ENCODE results near the gene WDR4.
"Not testable (repeated sequence)": the region's sequence is repeated elsewhere in the genome, so short reads cannot be mapped to it uniquely, and the experiment has no call there.

Gene WDR4

GRCh38 chr21:42818328-42818749 lies 61.0 kb downstream of the WDR4 start:
- ATAC-seq (ENCODE audit: low read depth) = peak; percentile 81
- H3K27ac Mint-ChIP-seq = no peak overlapping the region

GRCh38 chr21:42815217-42815616 lies 64.1 kb downstream of the WDR4 start:
- Mint-ChIP-seq H3K27me3 (peaks cover 9% of the 10 kb centered on the region), H3K9me3 (peaks cover 2% of the 10 kb centered on the region), H3K27ac (no peak overlapping the region), H3K36me3 (peaks cover 2% of the 10 kb centered on the region), H3K4me3 (no peak overlapping the region), H3K4me1 (no peaks in the 10 kb centered on the region)
- ATAC-seq (ENCODE audit: low read depth) = no peak
- no peak for DNase-seq (ENCODE audit: low spot score in 2 of 2)

More at GRCh38 chr21:42818328-42818749, 61.0 kb downstream of the WDR4 start:
- Mint-ChIP-seq H3K4me3 (no peak overlapping the region), H3K27me3 (peaks cover 9% of the 10 kb centered on the region), H3K9me3 (peaks cover 2% of the 10 kb centered on the region), H3K36me3 (peaks cover 2% of the 10 kb centered on the region), H3K4me1 (no peaks in the 10 kb centered on the region)
- DNase-seq (ENCODE audit: low spot score in 2 of 2) = peak; percentile 42 to 63

DNA sequence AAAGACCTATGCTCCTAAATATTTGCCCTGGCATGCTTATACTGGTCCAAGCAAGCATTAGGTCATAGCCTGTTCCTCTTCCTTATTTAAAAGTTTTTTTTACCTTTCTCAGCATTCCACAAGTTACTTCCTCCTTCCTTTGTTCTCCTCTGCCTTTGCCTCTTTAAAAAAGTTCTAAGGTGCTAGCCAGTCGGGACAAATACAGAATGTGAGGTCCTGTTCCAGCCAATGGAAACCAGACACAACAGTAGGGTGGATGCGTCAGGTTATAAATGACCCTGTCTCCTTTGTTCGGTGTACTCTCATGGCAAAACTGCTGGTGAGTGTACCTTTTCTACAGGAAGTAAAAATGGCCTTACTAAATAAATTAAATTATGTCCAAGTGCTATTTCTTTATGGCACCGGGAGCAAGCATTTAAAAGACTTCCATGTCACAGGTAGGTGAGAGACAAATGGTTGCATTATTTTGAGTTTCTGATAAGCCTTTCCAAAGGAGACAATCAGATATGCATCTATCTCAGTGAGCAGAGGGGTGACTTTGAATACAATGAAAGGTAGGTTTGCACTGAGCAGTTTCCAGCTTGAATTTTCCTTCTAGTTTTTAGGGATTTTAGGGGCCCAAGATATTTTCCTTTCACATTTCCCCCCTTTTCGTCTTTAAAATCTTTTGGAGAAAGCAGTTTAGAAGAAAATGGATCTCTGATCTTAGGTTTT lies 66.7 kb downstream of the WDR4 start:
- not testable (repeated sequence) for H3K9me3 Mint-ChIP-seq; H3K4me3 Mint-ChIP-seq; H3K27ac Mint-ChIP-seq; H3K4me1 Mint-ChIP-seq; H3K36me3 Mint-ChIP-seq; DNase-seq (ENCODE audit: low spot score in 2 of 2); ATAC-seq (ENCODE audit: low read depth)
- peaks cover 20% of the 10 kb centered on the region for H3K27me3 Mint-ChIP-seq

DNA sequence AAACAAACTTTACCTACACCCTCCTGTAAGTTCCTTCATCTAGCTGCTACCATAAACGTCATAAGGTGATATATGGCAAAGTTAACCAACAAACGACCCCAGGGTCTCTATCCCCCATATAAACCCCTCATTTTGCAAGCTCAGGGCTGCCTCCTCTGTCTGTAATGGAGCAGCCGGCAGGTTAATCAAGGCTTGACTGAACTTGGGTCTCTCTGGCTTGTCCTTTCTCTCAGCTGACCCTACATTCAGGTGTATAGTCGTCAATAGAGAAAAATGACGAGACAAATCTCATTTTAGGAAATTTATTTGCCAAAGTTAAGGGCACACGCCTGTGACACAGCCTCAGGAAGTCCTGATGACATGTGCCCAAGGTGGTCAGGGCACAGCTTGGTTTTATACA lies 67.4 kb downstream of the WDR4 start:
- Mint-ChIP-seq H3K9me3 (peaks cover 2% of the 10 kb centered on the region), H3K4me1 (no peaks in the 10 kb centered on the region), H3K36me3 (peaks cover 2% of the 10 kb centered on the region), H3K27ac (no peak overlapping the region), H3K4me3 (no peak overlapping the region), H3K27me3 (peaks cover 16% of the 10 kb centered on the region)
- DNase-seq (ENCODE audit: low spot score in 2 of 2) = no peak
- no peak for ATAC-seq (ENCODE audit: low read depth)

GRCh38 chr21:42809577-42810475 lies 69.5 kb downstream of the WDR4 start:
- Mint-ChIP-seq H3K9me3 (no peaks in the 10 kb centered on the region), H3K27ac (no peak overlapping the region)

GRCh38 chr21:42809171-42809570 lies 70.2 kb downstream of the WDR4 start:
- ATAC-seq (ENCODE audit: low read depth) = no peak
- no peaks in the 10 kb centered on the region for H3K9me3 Mint-ChIP-seq
- H3K4me3 Mint-ChIP-seq = no peak overlapping the region
- H3K27ac Mint-ChIP-seq = no peak overlapping the region
- H3K27me3 Mint-ChIP-seq = peaks cover 25% of the 10 kb centered on the region
- no peaks in the 10 kb centered on the region for H3K4me1 Mint-ChIP-seq
- DNase-seq (ENCODE audit: low spot score in 2 of 2) = no peak
- no peaks in the 10 kb centered on the region for H3K36me3 Mint-ChIP-seq

More at GRCh38 chr21:42809577-42810475, 69.5 kb downstream of the WDR4 start:
- no peak overlapping the region for H3K4me3 Mint-ChIP-seq
- H3K4me1 Mint-ChIP-seq = no peaks in the 10 kb centered on the region
- H3K36me3 Mint-ChIP-seq = no peaks in the 10 kb centered on the region
- H3K27me3 Mint-ChIP-seq = peaks cover 22% of the 10 kb centered on the region
- DNase-seq (ENCODE audit: low spot score in 2 of 2) (no peak), ATAC-seq (ENCODE audit: low read depth) (no peak)

DNA sequence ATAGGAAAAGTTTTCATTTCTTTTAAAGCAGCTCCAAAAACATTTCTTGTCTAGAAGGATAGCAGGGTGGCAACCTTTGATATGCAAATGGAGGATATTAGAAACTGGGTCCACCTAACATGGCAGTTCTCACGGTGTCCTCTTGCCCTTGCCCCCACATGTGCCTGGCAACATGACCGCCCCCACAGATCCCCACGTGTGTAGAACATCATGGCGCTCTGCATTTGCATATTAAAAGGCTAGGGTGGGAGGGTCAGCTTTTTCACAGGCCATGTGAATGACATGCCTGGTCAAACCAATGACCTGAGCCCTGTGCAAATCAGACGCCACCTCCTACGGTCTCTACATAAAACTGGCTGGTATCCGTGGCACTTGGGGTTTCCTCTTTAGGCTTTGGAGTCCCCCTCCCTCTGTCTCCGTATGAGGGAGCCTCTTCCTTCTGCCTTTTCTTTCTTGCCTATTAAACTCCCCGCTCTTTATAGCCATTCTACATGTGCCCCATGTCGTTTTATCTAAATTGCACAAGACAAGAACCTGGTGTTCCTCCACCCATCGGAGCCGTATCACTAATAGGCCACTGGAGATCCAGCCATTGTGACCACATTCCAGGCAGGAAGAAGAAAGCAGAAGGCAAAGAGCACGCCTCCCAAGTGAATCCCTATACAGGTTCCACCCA lies 71.3 kb downstream of the WDR4 start:
- no peaks in the 10 kb centered on the region for H3K4me1 Mint-ChIP-seq
- H3K27ac Mint-ChIP-seq = no peak overlapping the region
- no peaks in the 10 kb centered on the region for H3K36me3 Mint-ChIP-seq
- H3K27me3 Mint-ChIP-seq = peaks cover 25% of the 10 kb centered on the region
- no peak for DNase-seq (ENCODE audit: low spot score in 2 of 2)
- H3K4me3 Mint-ChIP-seq = no peak overlapping the region
- H3K9me3 Mint-ChIP-seq = no peaks in the 10 kb centered on the region
- ATAC-seq (ENCODE audit: low read depth) = no peak

GRCh38 chr21:42807293-42807895 lies 71.9 kb downstream of the WDR4 start:
- H3K36me3 Mint-ChIP-seq; H3K9me3 Mint-ChIP-seq; H3K27ac Mint-ChIP-seq; DNase-seq (ENCODE audit: low spot score in 2 of 2); ATAC-seq (ENCODE audit: low read depth); H3K4me1 Mint-ChIP-seq; H3K4me3 Mint-ChIP-seq: not testable (repeated sequence)
- H3K27me3 Mint-ChIP-seq = peaks cover 25% of the 10 kb centered on the region

DNA sequence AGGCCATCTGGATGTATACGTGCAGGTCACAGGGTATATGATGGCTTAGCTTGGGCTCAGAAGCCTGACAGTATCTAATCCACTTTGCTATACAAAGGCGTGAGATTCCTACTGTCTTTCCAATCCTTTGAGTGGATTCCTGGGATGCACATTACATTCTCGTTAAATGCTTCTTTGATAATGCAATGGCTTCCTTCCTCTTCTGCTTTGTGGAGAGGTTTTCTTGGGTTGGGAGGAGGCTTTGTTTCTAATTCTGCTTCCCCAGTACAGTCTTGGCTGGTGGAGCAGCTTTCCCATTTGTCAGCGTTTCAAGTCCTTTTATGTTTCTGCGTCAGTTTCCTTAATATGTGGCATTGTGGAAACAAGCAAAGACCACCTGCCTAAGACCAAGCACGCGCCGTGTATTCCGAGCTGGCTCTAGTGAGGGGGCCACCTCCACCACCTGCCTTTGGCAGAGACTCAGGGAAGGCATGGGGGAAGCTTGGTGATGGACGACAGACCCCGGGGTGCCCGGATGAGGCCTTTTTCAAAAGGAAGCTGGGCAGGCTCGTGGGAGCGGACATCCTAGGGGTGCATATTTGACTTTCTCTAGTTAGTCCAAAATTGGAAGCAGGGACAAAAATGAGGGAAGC lies 72.7 kb downstream of the WDR4 start:
- H3K27ac Mint-ChIP-seq = no peak overlapping the region

DNA sequence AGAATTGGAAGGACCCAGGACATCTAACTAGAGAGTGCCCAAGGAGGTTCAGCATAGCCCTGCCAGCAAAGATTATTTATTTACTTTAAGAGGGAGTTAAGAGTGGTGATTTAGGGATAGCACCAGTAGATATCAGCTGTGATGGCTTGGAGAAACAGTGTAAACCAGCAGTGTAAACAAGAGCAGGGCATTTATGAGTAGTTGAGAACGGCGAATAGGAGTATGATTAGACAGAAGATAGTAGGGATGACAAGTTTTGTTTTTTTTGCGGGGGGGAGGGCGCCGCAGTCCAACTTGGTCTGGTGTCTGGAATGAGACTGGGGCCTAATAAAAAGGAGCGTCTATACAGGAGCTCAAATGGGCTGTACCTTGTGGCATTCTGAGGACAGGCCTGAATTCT lies 77.7 kb downstream of the WDR4 start:
- ATAC-seq (ENCODE audit: low read depth); H3K9me3 Mint-ChIP-seq; DNase-seq (ENCODE audit: low spot score in 2 of 2); H3K4me1 Mint-ChIP-seq; H3K36me3 Mint-ChIP-seq; H3K4me3 Mint-ChIP-seq; H3K27ac Mint-ChIP-seq: not testable (repeated sequence)
- peaks cover 11% of the 10 kb centered on the region for H3K27me3 Mint-ChIP-seq

More for the DNA sequence above, 72.7 kb downstream of the WDR4 start:
- DNase-seq (ENCODE audit: low spot score in 2 of 2) (no peak), ATAC-seq (ENCODE audit: low read depth) (no peak)
- Mint-ChIP-seq H3K4me3 (no peak overlapping the region), H3K9me3 (no peaks in the 10 kb centered on the region), H3K4me1 (no peaks in the 10 kb centered on the region), H3K36me3 (no peaks in the 10 kb centered on the region), H3K27me3 (peaks cover 25% of the 10 kb centered on the region)

DNA sequence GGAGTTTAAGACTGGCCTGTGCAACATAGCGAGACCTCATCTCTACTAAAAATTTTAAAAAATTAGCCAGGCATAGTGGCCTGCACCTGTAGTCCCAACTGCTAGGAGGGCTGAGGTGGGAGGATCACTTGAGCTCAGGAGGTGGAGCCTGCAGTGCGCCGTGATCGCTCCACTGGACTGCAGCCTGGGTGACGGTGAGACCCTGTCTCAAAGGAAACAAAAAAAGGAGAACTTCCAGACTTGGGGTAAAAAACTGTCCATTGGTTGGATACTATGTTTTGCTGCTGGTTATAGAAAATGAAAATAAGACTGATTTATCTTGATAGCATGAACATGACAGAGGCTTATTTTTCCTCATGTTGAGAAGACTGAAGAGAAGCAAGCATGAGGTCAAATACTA lies 79.4 kb downstream of the WDR4 start:
- ATAC-seq (ENCODE audit: low read depth) (peak; percentile 96), DNase-seq (ENCODE audit: low spot score in 2 of 2) (peak; percentile 53 to 61)
- H3K4me1 Mint-ChIP-seq = peaks cover 4% of the 10 kb centered on the region
- H3K27me3 Mint-ChIP-seq = peaks cover 7% of the 10 kb centered on the region
- no peaks in the 10 kb centered on the region for H3K9me3 Mint-ChIP-seq
- H3K36me3 Mint-ChIP-seq = no peaks in the 10 kb centered on the region
- H3K4me3 Mint-ChIP-seq = peak overlapping the region; percentile 3
- H3K27ac Mint-ChIP-seq = peak overlapping the region; percentile 25

DNA sequence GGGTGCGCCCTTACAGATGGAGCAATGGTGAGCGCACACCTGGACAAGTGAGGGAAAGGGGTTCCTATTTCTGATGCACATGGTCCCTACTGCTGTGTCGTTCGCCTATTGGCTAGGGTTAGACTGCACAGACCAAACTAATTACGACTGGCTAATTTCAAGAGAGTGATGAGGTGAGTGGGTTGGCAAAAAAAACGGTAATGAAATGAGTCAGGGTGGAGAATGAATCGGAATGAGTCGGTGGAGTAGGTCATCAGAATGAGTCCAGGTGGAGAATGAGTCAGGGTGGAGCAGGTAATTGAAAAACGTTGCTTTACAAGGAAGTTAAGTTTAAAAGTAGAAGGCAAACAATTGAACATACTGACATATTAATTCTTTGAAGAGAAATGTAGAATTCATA lies 79.8 kb downstream of the WDR4 start:
- H3K27ac Mint-ChIP-seq = peak overlapping the region; percentile 25

More for the DNA sequence above, 79.8 kb downstream of the WDR4 start:
- Mint-ChIP-seq H3K36me3 (no peaks in the 10 kb centered on the region), H3K4me3 (no peak overlapping the region), H3K4me1 (peaks cover 4% of the 10 kb centered on the region), H3K27me3 (peaks cover 4% of the 10 kb centered on the region), H3K9me3 (no peaks in the 10 kb centered on the region)
- DNase-seq (ENCODE audit: low spot score in 2 of 2) (no peak), ATAC-seq (ENCODE audit: low read depth) (peak; percentile 18)

All from memory B cell (primary cell).